ENCODE data around the gene FMO2. TPM values are rescaled to one million over a fixed set of nuclear protein-coding genes. Genes with fewer than 3 reads are reported as not detected.

The FMO2 gene
- total and polyA plus RNA-seq, 10 of the 15 experiments (the other 5 are each of a cell fraction or from before 2014, with no cell fraction given) = not detected

- H3K9ac ChIP-seq (ENCODE audit: control insufficient read depth, insufficient read depth, low read length) = no peak overlapping the region
- SMC1A ChIA-PET (ENCODE audit: uncharacterized antibody, unreplicated experiment) = no interaction called here
- H3K4me3 ChIP-seq = no peak overlapping the region
- no peaks in the 10 kb centered on the region for H3K79me2 ChIP-seq (ENCODE audit: control insufficient read depth, insufficient read depth, low read length)
- H3K36me3 ChIP-seq (ENCODE audit: control insufficient read depth in 2 of 2, insufficient read depth in 2 of 2, low read length in 1 of 2) = no peaks in the 10 kb centered on the region
- no peaks in the 10 kb centered on the region for H3K9me3 ChIP-seq (replicated peaks; ENCODE audit: control insufficient read depth, insufficient read depth, low read length)
- FAIRE-seq (no peak), DNase-seq (ENCODE audit: low read depth, low spot score) (no peak), ATAC-seq (no peak)
- no peak overlapping the region for H2AFZ ChIP-seq (ENCODE audit: control insufficient read depth, low read depth, low read length)
- H3K27ac ChIP-seq (ENCODE audit: control insufficient read depth, insufficient read depth) = no peak overlapping the region
- POLR2A ChIA-PET = no interaction called here
- CTCF ChIA-PET = interaction anchor here (4.4 kb wide), 1 partner anchor 13 kb away, joined by 18 read pairs; no protein-coding TSS in a partner anchor
- peaks cover 0 to 3% of the 10 kb centered on the region in 2 experiments; a peak in 2 of 4 replicates for H3K27me3 ChIP-seq (replicated peaks in 1 of 2; ENCODE audit: control insufficient read depth in 2 of 2, insufficient read depth in 2 of 2, low read length in 1 of 2)
- H3K4me2 ChIP-seq (ENCODE audit: control insufficient read depth, insufficient read depth) = no peak overlapping the region
- no peaks in the 10 kb centered on the region for H3K4me1 ChIP-seq (ENCODE audit: control insufficient read depth, insufficient read depth, low read length)
- RAD21 ChIA-PET (ENCODE audit: unreplicated experiment) = interaction anchor here (1.3 kb wide), 1 partner anchor 55 kb away, joined by 3 read pairs; no protein-coding TSS in a partner anchor
- no TSS peak for BruUV-seq (replicated peaks)
- in situ Hi-C loops (cut with MboI) (no loop called here), intact Hi-C loops (cut with micrococcal nuclease; ENCODE audit: unreplicated experiment) (no loop called here)
- H4K20me1 ChIP-seq (ENCODE audit: control insufficient read depth, insufficient read depth) = no peaks in the 10 kb centered on the region
- WGBS (ENCODE audit: insufficient coverage, insufficient replicate concordance, low lambda C conversion rate, missing lambda C conversion rate) = 13% methylated on average over 3 of the region's 3 CpGs
- TF ChIP-seq RUNX3 (IDR thresholded peaks at IDR 0.05; ENCODE audit: low read length) (no peak), IRF4 (IDR thresholded peaks at IDR 0.05; ENCODE audit: low read depth, low read length) (no peak), ATF2 (IDR thresholded peaks at IDR 0.05; ENCODE audit: low read length) (no peak), NFYA (IDR thresholded peaks at IDR 0.05; ENCODE audit: borderline replicate concordance, low read depth, low read length) (no peak), KAT2A (conservative IDR thresholded peaks at IDR 0.05; ENCODE audit: control insufficient read depth, low read depth, low read length) (no peak), ZNF687 (IDR thresholded peaks at IDR 0.05) (no peak), NFYB (IDR thresholded peaks at IDR 0.05; ENCODE audit: insufficient read depth, low read depth, low read length) (no peak), CUX1 (IDR thresholded peaks at IDR 0.05; ENCODE audit: insufficient replicate concordance, low read depth, low read length) (no peak), E4F1 (IDR thresholded peaks at IDR 0.05; ENCODE audit: borderline replicate concordance, partially characterized antibody) (no peak)
These were observed 73.3 kb downstream of the FMO2 start for GRCh38 chr1:171258429-171258828.

All from GM12878 (cell line).